Activated CD4-positive, CD25-positive, alpha-beta regulatory T cell (primary cell): ENCODE results near the gene PRXL2B.
"Not testable (repeated sequence)": the region's sequence is repeated elsewhere in the genome, so short reads cannot be mapped to it uniquely, and the experiment has no call there.

Experiments used
- DNase-seq, 4 experiments: peaks; one replicate each; lab custom pipeline; 2025; lab: John Stamatoyannopoulos, UW

Gene PRXL2B

GRCh38 chr1:2550309-2550861, 36.2 kb upstream of the PRXL2B start:
- not testable (repeated sequence) for DNase-seq

GRCh38 chr1:2551544-2551943, 35.0 kb upstream of the PRXL2B start:
- not testable (repeated sequence) for DNase-seq

- DNase-seq = no peak
Measured at GRCh38 chr1:2552189-2552588, 34.4 kb upstream of the PRXL2B start.

- DNase-seq = not testable (repeated sequence)
Measured at GRCh38 chr1:2553076-2553475, 33.5 kb upstream of the PRXL2B start.

- DNase-seq = no peak
Measured at GRCh38 chr1:2553871-2554620, 32.5 kb upstream of the PRXL2B start.

- DNase-seq = peak in 1 of 4 experiments; percentile 45
Measured at GRCh38 chr1:2554621-2555387, 31.8 kb upstream of the PRXL2B start.

- DNase-seq = peak; percentile 26 to 57 (median 52)
Measured at GRCh38 chr1:2555634-2556276, 30.8 kb upstream of the PRXL2B start.

GRCh38 chr1:2556277-2556677, 30.3 kb upstream of the PRXL2B start, which contains the start of gene TNFRSF14:
Gene TNFRSF14, plus strand, starts transcription at chr1:2556371. Its CDS starts 294 bp downstream, at chr1:2556665.
- DNase-seq = peak; percentile 35 to 56 (median 46)

DNA sequence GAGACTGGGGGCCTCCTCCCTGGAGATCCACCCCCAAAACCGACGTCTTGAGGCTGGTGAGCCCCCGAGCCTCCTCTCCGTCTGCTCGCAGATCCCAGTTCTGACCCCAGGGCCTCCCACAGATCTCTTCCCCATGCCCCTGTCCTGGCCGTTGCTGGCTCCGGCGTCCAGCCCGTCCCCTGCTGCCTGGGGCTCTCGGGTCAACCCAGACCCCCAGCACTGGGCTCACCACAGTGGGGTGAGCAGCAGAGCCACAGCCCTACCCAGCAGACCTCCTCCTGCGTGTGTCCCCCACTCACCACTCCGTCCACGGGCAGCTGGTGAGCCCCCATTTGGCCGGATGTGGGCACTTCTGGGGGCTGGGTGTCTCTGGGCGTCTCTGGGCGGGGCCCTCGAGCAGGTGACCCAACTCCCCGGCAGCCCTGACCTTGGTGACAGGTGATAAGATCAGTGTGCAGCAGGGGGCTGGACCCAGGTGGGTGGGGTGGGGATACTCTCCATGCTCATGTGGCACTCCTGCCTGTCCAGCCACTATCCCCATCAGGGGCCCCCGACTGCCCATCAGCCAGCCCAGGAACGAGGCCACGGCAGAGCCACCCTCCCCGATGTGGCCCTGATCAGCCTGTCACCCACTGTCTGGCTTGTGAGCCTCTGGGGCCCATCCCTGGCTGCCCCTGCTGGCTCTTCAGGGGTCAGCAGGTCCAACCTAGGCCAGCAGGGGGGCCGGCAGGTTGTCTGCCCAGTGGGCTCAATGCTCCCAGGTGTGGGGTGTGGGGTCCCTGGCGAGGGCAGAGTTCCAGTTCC, 29.7 kb upstream of the PRXL2B start:
- no peak for DNase-seq

GRCh38 chr1:2557482-2558400, 28.8 kb upstream of the PRXL2B start:
- DNase-seq = no peak

DNA sequence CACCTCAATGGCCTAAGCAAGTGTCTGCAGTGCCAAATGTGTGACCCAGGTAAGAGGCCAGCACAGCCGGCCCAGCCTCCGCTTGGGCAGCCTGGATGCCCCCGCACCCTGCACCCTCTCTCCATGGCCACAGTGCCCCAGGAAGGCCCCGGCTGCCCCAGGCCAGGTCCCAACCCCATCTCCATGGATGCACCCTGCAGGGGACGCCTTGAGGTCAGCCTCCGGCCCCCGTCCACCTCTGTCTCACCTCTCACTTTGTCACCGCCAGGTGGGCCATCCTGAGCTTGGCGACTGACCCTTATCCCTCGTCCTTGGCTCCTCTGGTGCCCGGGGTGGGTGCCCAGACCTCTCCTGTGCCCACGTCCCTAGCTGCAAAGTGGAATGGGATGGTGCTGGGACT, 28.2 kb upstream of the PRXL2B start:
- DNase-seq = no peak

DNA sequence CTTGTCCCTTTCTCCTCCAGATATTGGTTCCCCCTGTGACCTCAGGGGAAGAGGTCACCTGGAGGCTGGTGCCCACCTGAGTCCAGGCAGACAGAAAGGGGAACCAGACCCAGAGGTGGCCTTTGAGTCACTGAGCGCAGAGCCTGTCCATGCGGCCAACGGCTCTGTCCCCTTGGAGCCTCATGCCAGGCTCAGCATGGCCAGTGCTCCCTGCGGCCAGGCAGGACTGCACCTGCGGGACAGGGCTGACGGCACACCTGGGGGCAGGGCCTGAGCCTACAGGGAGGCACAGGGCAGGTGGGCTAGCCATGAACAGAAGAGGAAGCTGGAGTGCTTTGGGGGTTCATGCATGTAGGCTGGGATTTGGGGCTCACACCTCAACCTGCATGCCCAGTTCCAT, 27.7 kb upstream of the PRXL2B start:
- no peak for DNase-seq

DNA sequence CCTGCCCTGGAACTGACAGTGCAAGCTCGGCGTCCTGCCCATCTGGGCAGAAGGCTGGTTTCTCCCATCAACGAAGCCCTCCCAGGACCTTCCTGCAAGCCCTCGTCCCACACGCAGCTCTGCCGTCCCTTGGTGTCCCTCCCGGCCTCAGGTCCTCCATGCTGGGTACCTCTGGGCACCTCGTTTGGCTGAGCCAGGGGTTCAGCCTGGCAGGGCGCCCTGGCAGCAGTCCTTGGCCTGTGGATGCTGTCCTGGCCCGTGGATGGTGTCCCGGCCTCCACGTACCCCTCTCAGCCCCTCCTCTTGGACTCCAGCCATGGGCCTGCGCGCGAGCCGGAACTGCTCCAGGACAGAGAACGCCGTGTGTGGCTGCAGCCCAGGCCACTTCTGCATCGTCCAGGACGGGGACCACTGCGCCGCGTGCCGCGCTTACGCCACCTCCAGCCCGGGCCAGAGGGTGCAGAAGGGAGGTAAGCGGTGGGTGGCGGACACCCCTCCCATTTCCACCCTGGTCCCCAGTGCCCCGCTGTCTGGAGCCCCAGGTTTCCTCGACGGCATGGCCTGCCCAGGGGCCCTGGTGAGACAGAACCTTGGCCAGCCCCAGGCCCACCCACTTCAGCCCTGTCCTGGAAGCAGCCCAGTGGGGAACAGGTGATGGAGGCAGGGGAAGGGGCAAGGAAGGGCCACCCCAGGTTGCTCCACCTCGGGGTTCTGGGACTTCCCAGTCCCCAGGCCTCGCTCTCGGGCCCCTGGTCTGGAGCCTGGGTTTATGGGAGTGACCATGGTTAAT, 26.9 kb upstream of the PRXL2B start:
- DNase-seq = no peak

DNA sequence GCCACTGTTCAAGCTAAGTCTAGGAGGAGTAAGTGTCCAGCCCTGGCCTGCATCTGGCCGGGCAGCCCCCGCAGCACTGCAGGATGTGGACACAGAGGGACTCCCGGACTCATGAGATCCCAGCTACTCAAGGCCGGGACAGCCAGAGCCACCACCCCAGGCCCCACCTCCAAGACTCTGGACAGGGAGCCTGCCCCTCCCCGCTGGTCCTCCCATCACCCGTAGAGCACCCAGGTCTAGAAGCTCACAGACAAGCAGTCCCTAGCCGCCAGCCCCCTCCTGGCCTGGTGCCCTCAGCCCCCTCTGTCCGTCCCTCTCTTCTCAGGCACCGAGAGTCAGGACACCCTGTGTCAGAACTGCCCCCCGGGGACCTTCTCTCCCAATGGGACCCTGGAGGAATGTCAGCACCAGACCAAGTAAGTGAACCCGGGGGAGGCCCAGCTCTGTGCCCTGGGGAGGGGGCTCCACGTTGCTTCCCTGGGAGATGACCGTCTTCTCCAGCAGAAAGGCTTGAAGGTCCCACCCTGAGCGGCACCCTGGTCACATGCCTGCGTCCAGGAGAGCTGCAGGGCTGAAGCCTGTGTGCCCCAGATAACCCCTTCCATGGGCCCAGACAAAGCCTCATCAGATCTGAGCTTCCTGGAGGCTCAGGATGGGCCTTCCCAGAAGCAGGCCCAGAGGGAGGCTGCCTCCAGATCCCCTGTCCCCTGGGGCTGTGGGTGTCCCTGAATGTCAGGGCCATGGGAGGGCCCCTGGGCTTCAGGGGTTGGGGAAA, 26.1 kb upstream of the PRXL2B start:
- DNase-seq = no peak

DNA sequence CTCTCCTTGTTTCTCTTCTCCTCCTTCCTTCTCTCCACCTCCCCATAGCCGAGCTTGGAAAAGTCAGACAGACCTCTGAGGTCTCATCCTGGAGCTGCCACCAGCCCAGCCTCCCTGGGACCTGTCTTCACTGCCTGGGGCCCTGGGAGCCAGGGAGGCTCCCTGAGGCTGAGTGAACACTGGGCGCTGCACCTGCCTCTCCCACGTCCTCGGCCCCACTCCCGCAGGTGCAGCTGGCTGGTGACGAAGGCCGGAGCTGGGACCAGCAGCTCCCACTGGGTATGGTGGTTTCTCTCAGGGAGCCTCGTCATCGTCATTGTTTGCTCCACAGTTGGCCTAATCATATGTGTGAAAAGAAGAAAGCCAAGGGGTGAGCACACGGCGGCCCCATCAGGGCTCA, 25.1 kb upstream of the PRXL2B start:
- no peak for DNase-seq

- no peak for DNase-seq
Measured at GRCh38 chr1:2561898-2562895, 24.4 kb upstream of the PRXL2B start.

- no peak for DNase-seq
Measured at GRCh38 chr1:2563205-2563604, 23.4 kb upstream of the PRXL2B start.
